Spleen (tissue), 13 donors: Measurements from ENCODE around the gene DUOXA2. TPM values are rescaled to one million over a fixed set of nuclear protein-coding genes. Genes with fewer than 3 reads are reported as not detected.
"Not testable (repeated sequence)": the region's sequence is repeated elsewhere in the genome, so short reads cannot be mapped to it uniquely, and the experiment has no call there.

Experiments
- DNase-seq: peaks from one replicate; pipeline ENCODE4 v3.0.0-alpha.2; 2020
- H3K27ac ChIP-seq, 8 donors: fragments of 200-600 bp; sonication (generic) in 7 of 8; 1 replicate in 4 of 8; 2 replicates in 4 of 8; pipeline versions ENCODE4 v1.5.0 to v1.8.0; 2016 to 2021; ENCODE audit warnings: inconsistent platforms in 4 of 8, mild to moderate bottlenecking in 4 of 8, moderate library complexity in 1 of 8
- H3K27me3 ChIP-seq, 7 donors: fragments of 200-600 bp; sonication (generic) in 6 of 7; replicated peaks in 1 of 7; 1 replicate in 4 of 7; 2 replicates in 3 of 7; pipeline versions ENCODE4 v1.5.0 to v1.8.0; 2016 to 2021; ENCODE audit warnings: inconsistent platforms in 3 of 7, mild to moderate bottlenecking in 1 of 7
- H3K36me3 ChIP-seq, 6 donors: fragments of 200-600 bp; sonication (generic) in 5 of 6; 1 replicate in 4 of 6; 2 replicates in 2 of 6; pipeline versions ENCODE4 v1.5.0 to v1.8.0; 2016 to 2021; ENCODE audit warnings: inconsistent platforms in 2 of 6
- H3K4me1 ChIP-seq, 6 donors: fragments of 200-600 bp; sonication (generic) in 5 of 6; 1 replicate in 3 of 6; 2 replicates in 3 of 6; pipeline versions ENCODE4 v1.5.0 to v1.8.0; 2016 to 2021; ENCODE audit warnings: inconsistent platforms in 3 of 6
- H3K4me3 ChIP-seq, 8 donors: fragments of 200-600 bp; sonication (generic) in 7 of 8; 1 replicate in 4 of 8; 2 replicates in 4 of 8; pipeline versions ENCODE4 v1.5.0 to v1.8.0; 2016 to 2021; ENCODE audit warnings: inconsistent platforms in 4 of 8, mild to moderate bottlenecking in 4 of 8, moderate library complexity in 2 of 8
- H3K9me3 ChIP-seq, 8 donors: fragments of 200-600 bp; sonication (generic) in 7 of 8; 1 replicate in 4 of 8; 2 replicates in 4 of 8; pipeline versions ENCODE4 v1.5.0 to v1.8.0; 2016 to 2021; ENCODE audit warnings: inconsistent platforms in 4 of 8
- POLR2A ChIP-seq, 3 donors: fragments of 450-650 bp; IDR thresholded peaks; one replicate each; pipeline ENCODE4 v1.5.1; 2017; ENCODE audit warnings: antibody characterized with exemption in 3 of 3, mild to moderate bottlenecking in 1 of 3
- POLR2AphosphoS5 ChIP-seq, 3 donors: sonication (generic); formaldehyde crosslinking; IDR thresholded peaks; one replicate each; pipeline ENCODE4 v1.5.1; 2017; ENCODE audit warnings: antibody characterized with exemption in 3 of 3
- WGBS, 5 donors: extraction: QIAGEN DNeasy Blood & Tissue Kit in 3 of 5; methylation state at CpG; one replicate each; pipeline versions ENCODE4 v1.1.5 to v1.1.7; 2013 to 2018; 5-methylcytosine and 5-hydroxymethylcytosine counted together
- intact Hi-C: fragments of 100-400 bp; cut with DNase I; formaldehyde crosslinking; loops from one replicate; pipeline ENCODE4 v1.15.0; 2023; ENCODE audit warnings: low total_unique reads
- long read RNA-seq, 2 donors: transcript quantifications; one replicate each; lab custom pipeline, GENCODE V29; 2026
- polyA plus RNA-seq, 3 donors: library from polyadenylated mRNA; stranded (reverse); fragments of 200-250 nt; gene quantifications; one replicate each; pipeline ENCODE4 v1.2.1, GENCODE V29; 2013
- total RNA-seq, 7 donors: library from RNA; depleted of rRNA in 3 of 7; stranded (reverse); fragments of >200 nt in 3 of 7; fragmentation: NEBNext Ultra II Directional in 4 of 7; extraction: Animal tissue kit (Norgen Biotek cat#: 25700) in 4 of 7; gene quantifications; one replicate each; pipeline versions ENCODE4 v1.1.0 to v1.2.1, GENCODE V29; 2016 to 2021
- TF ChIP-seq, protein P1 (sequence below), 11 experiments: fragments of 200-600 bp in 7 of 11; fragments of 450-650 bp in 4 of 11; sonication (generic) in 4 of 11; IDR thresholded peaks in 8 of 11; conservative IDR thresholded peaks in 3 of 11; 1 replicate in 7 of 11; 2 replicates in 4 of 11; pipeline versions ENCODE4 v1.4.0 to v1.8.0; 2016 to 2021; ENCODE audit warnings: antibody characterized with exemption in 11 of 11, inconsistent platforms in 4 of 11, mild to moderate bottlenecking in 1 of 11
- donor health status: healthy with polysubstance abuse.
- donor health status: DM: no; HTN: no; CAD: no; lungs with moderate emphysema.
- donor health status: DM: no; HTN: no; CAD: no.
- donor health status: Bipolar disorder and iron deficiency.
- donor health status: healthy.
- donor health status: DM: no; HTN: no; CAD: no.
- donor health status: DM: yes; HTN: yes; CAD: no.

The DUOXA2 gene
- total RNA-seq (not detected), polyA plus RNA-seq (under 1 TPM in 1 of 3 donors, not detected in 2; 0.06 TPM)
- long read RNA-seq, donor 1, result 0 reads
- long read RNA-seq, donor 2, result 0 reads

DNA sequence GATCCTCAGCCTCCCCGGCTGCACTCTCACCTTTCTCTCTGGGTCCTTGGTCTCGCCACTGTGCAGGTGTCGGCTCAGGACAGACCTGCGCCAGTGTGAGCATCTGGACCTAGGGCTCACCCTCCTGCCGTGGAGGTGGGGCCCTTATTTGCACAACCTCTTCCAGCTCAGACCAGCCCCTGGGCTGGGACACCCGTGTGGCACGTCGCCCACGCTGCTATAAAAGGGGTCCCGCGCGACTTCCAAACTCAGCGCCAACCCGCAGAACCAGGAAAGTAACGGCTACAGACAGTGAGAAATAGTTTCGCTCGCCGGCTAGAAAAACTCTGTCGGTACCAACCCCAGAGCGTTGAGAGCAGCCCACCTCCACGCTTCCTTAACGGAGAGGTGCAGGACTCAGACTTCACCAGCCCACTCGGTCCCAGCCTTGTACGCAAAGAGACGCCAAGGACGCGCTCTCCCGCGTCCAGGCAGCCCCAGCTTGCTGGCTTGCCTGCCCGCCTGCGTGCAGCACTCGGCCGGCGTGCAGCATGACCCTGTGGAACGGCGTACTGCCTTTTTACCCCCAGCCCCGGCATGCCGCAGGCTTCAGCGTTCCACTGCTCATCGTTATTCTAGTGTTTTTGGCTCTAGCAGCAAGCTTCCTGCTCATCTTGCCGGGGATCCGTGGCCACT lies at the start of gene DUOXA2, which contains the start of gene DUOX2:
Gene DUOXA2 (plus strand): TSS at position 251 of the 675 bp plus-strand sequence. CDS start 280 bp downstream, at position 531.
Gene DUOX2 (minus strand): TSS at position 97 of the 675 bp plus-strand sequence. CDS start 761 bp downstream, outside the sequence.
- intact Hi-C loops, result no loop called here
- H3K27ac ChIP-seq, result no peak within 1 kb of the TSS
- peaks cover 29 to 62% (median 51%) of the 10 kb centered on the region in 6 donors for H3K4me1 ChIP-seq
- H3K36me3 ChIP-seq, result no peaks in the 10 kb centered on the region
- H3K4me3 ChIP-seq, result peak within 1 kb of the TSS in 4 of 8 donors; percentile 6 to 54 (median 18)
- no peaks in the 10 kb centered on the region for H3K9me3 ChIP-seq
- 1 to 5% (median 3%) methylated on average over 39 to 42 of the region's 42 CpGs for whole genome bisulfite sequencing, 5 donors
- peaks cover 25 to 97% (median 81%) of the 10 kb centered on the region in 7 donors for H3K27me3 ChIP-seq
- DNase-seq, result no peak
- TF ChIP-seq POLR2A (IDR thresholded peaks at IDR 0.05), result no peak
- TF ChIP-seq, protein P1, sequence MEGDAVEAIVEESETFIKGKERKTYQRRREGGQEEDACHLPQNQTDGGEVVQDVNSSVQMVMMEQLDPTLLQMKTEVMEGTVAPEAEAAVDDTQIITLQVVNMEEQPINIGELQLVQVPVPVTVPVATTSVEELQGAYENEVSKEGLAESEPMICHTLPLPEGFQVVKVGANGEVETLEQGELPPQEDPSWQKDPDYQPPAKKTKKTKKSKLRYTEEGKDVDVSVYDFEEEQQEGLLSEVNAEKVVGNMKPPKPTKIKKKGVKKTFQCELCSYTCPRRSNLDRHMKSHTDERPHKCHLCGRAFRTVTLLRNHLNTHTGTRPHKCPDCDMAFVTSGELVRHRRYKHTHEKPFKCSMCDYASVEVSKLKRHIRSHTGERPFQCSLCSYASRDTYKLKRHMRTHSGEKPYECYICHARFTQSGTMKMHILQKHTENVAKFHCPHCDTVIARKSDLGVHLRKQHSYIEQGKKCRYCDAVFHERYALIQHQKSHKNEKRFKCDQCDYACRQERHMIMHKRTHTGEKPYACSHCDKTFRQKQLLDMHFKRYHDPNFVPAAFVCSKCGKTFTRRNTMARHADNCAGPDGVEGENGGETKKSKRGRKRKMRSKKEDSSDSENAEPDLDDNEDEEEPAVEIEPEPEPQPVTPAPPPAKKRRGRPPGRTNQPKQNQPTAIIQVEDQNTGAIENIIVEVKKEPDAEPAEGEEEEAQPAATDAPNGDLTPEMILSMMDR (IDR thresholded peaks at IDR 0.05 in 8 of 11, conservative IDR thresholded peaks at IDR 0.05 in 3 of 11), result no peak
- no peak for TF ChIP-seq POLR2AphosphoS5 (IDR thresholded peaks at IDR 0.05)

DNA sequence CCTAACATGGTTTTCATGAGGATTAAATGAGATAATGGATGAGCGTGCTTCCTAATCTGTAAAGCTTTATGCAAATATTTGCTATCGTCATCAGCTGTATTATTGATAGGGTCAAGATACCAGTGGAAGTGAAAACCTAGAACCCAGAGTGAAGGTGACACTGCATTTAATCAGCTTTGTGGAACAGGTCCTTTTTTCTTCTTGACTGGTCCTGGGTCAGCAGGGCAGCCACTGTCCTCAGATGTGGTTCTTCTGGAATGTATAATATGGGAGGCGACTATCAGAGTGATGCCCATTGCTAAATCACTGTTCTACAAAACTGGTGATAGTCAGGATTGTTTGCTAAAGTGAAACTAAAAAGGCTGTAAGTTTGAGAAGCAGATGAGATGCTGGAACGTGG lies 49.7 kb upstream of the DUOXA2 start:
- WGBS, 5 donors, result 85 to 94% (median 89%) methylated on average over 4 of the region's 4 CpGs
- intact Hi-C loops, result no loop called here
- peaks cover 0 to 8% (median 6%) of the 10 kb centered on the region in 6 donors for H3K4me1 ChIP-seq

DNA sequence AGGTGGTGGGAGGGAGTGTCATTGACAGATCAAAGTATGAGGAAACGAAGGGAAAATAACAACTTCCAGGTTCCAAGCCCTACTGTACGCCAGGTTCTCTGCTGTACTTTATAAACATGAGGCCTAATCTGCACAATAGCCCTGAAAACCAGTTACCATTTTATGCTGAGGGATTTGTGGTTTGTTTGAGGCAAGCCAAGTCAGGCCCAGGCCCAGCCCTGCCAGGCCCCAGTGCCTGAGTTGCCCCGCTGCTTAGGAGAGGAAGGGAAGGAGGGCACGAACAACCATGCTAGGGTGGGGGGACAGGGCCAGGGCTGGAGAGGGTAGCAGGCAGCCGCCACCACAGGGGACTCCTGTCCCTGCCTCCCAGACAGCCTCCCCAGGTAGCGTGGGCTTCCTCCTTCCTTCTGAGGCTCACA lies 44.2 kb upstream of the DUOXA2 start:
- WGBS, 5 donors, result 39 to 80% (median 66%) methylated on average over 2 to 5 of the region's 6 CpGs

More for the DNA sequence above, 49.7 kb upstream of the DUOXA2 start:
- Histone ChIP-seq H3K27ac (no peak overlapping the region), H3K36me3 (peaks cover 0 to 5% (median 0%) of the 10 kb centered on the region in 6 donors), H3K27me3 (no peaks in the 10 kb centered on the region), H3K9me3 (no peaks in the 10 kb centered on the region), H3K4me3 (no peak overlapping the region)
- TF ChIP-seq, protein P1 (IDR thresholded peaks at IDR 0.05 in 8 of 11, conservative IDR thresholded peaks at IDR 0.05 in 3 of 11), result no peak
- TF ChIP-seq POLR2A (IDR thresholded peaks at IDR 0.05), result no peak
- no peak for TF ChIP-seq POLR2AphosphoS5 (IDR thresholded peaks at IDR 0.05)
- DNase-seq, result no peak

DNA sequence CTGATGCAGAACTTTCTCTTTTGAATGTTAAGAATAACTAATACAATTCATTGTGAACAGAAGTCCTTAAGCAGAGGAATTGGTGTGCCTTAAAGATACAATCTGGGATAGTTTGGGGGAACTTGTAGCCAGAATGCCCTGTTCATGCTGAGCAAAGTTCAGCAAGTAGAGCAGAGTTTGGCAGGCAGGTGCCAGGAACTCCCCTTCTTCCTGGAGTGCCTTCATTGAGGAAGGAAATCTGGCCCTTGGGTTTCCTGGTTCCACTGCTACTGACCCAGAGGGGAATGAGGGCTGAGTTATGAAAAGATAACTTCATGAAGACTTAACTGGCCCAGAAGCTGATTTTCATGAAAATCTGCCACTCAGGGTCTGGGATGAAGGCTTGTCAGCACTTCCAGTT lies 40.5 kb upstream of the DUOXA2 start:
- H3K27me3 ChIP-seq, H3K4me3 ChIP-seq, H3K4me1 ChIP-seq, intact Hi-C loops, DNase-seq, H3K9me3 ChIP-seq, H3K27ac ChIP-seq: not testable (repeated sequence)
- H3K36me3 ChIP-seq, result peaks cover 0 to 11% (median 0%) of the 10 kb centered on the region in 6 donors

More for the DNA sequence above, 44.2 kb upstream of the DUOXA2 start:
- intact Hi-C loops, H3K27me3 ChIP-seq, H3K9me3 ChIP-seq, H3K4me3 ChIP-seq, DNase-seq, H3K4me1 ChIP-seq, H3K27ac ChIP-seq: not testable (repeated sequence)
- H3K36me3 ChIP-seq, result peaks cover 0 to 11% (median 0%) of the 10 kb centered on the region in 6 donors

DNA sequence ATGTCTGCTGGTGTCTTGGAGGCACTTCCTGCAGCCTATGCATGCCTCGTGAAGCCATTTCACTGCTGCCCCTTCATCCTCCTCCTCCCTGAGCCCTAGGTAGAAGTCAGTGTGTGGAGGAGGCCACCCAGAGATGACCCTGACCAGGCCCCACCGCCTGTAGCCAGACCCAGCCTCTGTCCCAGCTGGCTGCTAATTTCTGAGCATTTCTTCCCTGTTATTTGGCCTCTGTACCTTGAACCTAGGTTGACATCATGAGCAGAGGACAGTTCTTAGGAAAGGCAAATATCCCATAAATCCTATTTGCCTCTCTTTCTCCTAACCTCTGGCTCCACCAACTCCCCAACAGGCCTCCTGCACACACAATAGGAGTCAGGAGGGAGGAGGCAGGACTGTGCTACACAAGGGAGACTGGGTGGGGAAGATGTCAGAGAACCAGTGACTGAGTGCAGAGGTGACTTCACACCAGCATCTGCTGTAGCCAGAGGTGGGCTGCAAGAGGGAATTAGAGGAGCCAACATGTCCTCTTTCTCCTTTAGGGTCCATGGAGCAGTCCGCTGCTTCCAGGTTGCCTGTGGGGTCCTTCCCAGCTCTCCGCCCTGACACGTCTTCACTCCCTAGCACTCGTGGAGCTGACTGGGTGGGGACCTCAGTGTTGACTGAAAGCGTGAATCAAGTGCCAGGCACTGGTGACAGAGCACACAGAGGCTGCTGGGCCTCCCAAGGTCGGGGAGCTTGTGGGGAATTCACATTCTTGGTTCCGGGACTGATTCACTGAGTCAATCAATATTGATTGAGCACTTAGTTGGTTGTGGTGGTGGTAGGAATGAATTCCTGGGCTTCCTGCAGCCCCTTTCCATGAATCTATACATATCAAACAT lies 38.4 kb upstream of the DUOXA2 start:
- H3K4me1 ChIP-seq, H3K27me3 ChIP-seq, H3K9me3 ChIP-seq, intact Hi-C loops, H3K4me3 ChIP-seq, H3K27ac ChIP-seq, DNase-seq, H3K36me3 ChIP-seq: not testable (repeated sequence)
- WGBS, 5 donors, result 83 to 100% (median 100%) methylated on average over 1 of the region's 9 CpGs

DNA sequence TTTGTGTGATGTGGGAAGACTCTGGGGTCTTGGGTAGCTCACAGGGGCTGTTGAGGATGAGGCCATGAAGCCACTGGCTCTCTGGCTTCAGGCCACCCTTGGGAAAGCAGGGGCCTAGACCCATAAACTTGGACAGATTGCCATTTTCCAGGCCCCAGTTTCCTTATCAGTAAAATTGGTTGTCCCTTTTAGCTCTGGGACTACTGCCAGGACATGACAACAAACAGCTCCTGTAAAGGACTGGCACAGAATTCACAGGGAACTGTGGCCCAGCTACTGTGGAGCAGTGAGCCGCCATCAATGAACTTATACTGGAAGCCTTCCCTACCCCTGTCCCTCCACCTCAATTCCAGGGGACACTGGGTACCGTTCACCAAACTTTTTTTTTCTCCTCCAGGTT lies 36.7 kb upstream of the DUOXA2 start:
- intact Hi-C loops, H3K9me3 ChIP-seq, H3K27me3 ChIP-seq, H3K27ac ChIP-seq, DNase-seq, H3K36me3 ChIP-seq, H3K4me1 ChIP-seq, H3K4me3 ChIP-seq: not testable (repeated sequence)
- WGBS, 5 donors, result 79 to 92% (median 89%) methylated on average over 2 of the region's 2 CpGs

DNA sequence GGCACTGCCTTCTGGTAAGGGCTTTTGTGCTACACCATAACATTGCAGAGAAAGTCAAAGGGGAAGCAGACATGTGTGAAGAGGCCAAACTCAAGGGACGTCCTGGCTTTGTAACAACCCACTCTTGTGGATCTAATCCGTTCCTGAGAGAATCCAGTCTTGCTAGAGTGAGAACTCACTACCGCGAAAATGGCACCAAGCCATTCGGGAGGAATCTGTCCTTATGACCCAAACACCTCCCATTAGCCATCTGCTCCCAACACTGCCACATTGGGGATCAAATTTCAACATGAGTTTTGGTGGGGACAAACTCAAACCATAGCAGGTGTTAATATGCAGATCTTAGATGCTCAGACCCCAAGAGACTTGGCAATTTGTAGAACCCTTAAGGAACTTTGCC lies 34.9 kb upstream of the DUOXA2 start:
- H3K27ac ChIP-seq, H3K9me3 ChIP-seq, H3K36me3 ChIP-seq, H3K27me3 ChIP-seq, H3K4me1 ChIP-seq, DNase-seq, H3K4me3 ChIP-seq, intact Hi-C loops: not testable (repeated sequence)
- WGBS, 5 donors, result 81 to 90% (median 87%) methylated on average over 5 of the region's 5 CpGs

DNA sequence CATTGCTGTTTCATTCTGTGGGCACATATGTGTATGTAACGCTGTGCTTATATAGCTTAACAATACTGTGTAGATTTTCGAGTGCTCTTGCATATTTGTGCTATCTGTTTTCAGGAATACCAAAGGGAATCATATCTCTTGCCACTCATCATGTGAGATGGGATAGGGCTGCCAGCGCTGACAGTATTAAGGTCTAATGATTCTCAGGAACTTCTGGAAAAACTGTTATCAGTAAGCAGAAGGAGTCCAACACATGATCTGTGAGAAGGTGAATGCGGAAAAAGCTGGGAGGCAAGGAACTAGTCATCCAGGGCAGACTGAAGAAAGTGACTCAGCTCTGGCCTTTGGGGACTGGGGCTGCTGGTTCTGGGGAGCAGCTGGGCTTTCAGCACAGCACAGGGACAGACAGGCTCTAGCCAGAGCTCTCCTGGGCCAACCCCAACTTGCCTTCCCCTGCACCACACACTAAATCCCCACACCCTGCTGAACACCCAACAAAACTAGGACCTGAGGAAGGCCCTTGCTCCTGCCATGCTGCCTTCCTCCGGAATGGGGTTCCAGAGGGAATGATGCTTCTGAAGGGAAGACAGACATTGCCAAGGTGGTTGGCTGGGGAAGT lies 34.4 kb upstream of the DUOXA2 start:
- H3K4me3 ChIP-seq, result not testable (repeated sequence)

More for the DNA sequence above, 34.4 kb upstream of the DUOXA2 start:
- H3K4me1 ChIP-seq, intact Hi-C loops, DNase-seq, H3K27ac ChIP-seq, H3K36me3 ChIP-seq, H3K27me3 ChIP-seq, H3K9me3 ChIP-seq: not testable (repeated sequence)
- WGBS, 5 donors, result 83 to 95% (median 91%) methylated on average over 4 to 5 of the region's 5 CpGs
